NCI-H2107 (cell line): ENCODE results near the gene KCNB1.

ENCODE experiments used
- DNase-seq: peaks from one replicate; lab custom pipeline; 2025; lab: John Stamatoyannopoulos, UW

The KCNB1 gene

GRCh38 chr20:49409302-49409974, 73.0 kb downstream of the KCNB1 start:
- DNase-seq = no peak

- no peak for DNase-seq
Observed at GRCh38 chr20:49408509-49409104, 73.9 kb downstream of the KCNB1 start.

GRCh38 chr20:49406666-49407065, 75.8 kb downstream of the KCNB1 start:
- no peak for DNase-seq

GRCh38 chr20:49405696-49406095, 76.8 kb downstream of the KCNB1 start:
- no peak for DNase-seq

GRCh38 chr20:49405062-49405683, 77.3 kb downstream of the KCNB1 start:
- DNase-seq = no peak

- no peak for DNase-seq
Observed at GRCh38 chr20:49404461-49404860, 78.0 kb downstream of the KCNB1 start.

GRCh38 chr20:49403911-49404310, 78.6 kb downstream of the KCNB1 start:
- DNase-seq = no peak

- DNase-seq = no peak
Observed at GRCh38 chr20:49403012-49403411, 79.5 kb downstream of the KCNB1 start.

GRCh38 chr20:49400904-49401303, 81.6 kb downstream of the KCNB1 start:
- no peak for DNase-seq

GRCh38 chr20:49400410-49400809, 82.1 kb downstream of the KCNB1 start:
- no peak for DNase-seq

- no peak for DNase-seq
Observed at GRCh38 chr20:49399329-49399728, 83.1 kb downstream of the KCNB1 start.

- no peak for DNase-seq
Observed at GRCh38 chr20:49398401-49399144, 83.9 kb downstream of the KCNB1 start.

- DNase-seq = no peak
Observed at GRCh38 chr20:49397525-49397924, 84.9 kb downstream of the KCNB1 start.

- no peak for DNase-seq
Observed at GRCh38 chr20:49396230-49396629, 86.2 kb downstream of the KCNB1 start.

GRCh38 chr20:49395659-49396058, 86.8 kb downstream of the KCNB1 start:
- DNase-seq = no peak

GRCh38 chr20:49395183-49395582, 87.3 kb downstream of the KCNB1 start:
- DNase-seq = no peak

- DNase-seq = no peak
Observed at GRCh38 chr20:49394757-49395156, 87.7 kb downstream of the KCNB1 start.

- DNase-seq = no peak
Observed at GRCh38 chr20:49394264-49394663, 88.2 kb downstream of the KCNB1 start.

- no peak for DNase-seq
Observed at GRCh38 chr20:49393803-49394202, 88.7 kb downstream of the KCNB1 start.

GRCh38 chr20:49392745-49393144, 89.7 kb downstream of the KCNB1 start:
- DNase-seq = peak; percentile 44

- DNase-seq = no peak
Observed at GRCh38 chr20:49391404-49392245, 90.8 kb downstream of the KCNB1 start.

GRCh38 chr20:49389854-49390253, 92.6 kb downstream of the KCNB1 start:
- no peak for DNase-seq
